Loucy (cell line): ENCODE results near the gene SPAG9.

Experiments
- H2AFZ ChIP-seq: fragments of 200-600 bp; sonication (generic); 2 replicates; pipeline ENCODE4 v1.6.0; 2016; ENCODE audit warnings: antibody characterized with exemption, mild to moderate bottlenecking, low read length, moderate library complexity
- H3F3A ChIP-seq: fragments of 200-600 bp; 2 replicates; pipeline ENCODE4 v1.6.0; 2016; ENCODE audit warnings: antibody characterized with exemption, low read depth, mild to moderate bottlenecking
- H3K27me3 ChIP-seq: fragments of 200-600 bp; sonication (generic); 2 replicates; pipeline ENCODE4 v1.6.1; 2014; ENCODE audit warnings: low read length, mild to moderate bottlenecking; ENCODE audit not compliant: insufficient read depth, poor library complexity, severe bottlenecking
- H3K36me3 ChIP-seq: fragments of 200-600 bp; sonication (generic); 2 replicates; pipeline ENCODE4 v1.6.1; 2016; ENCODE audit warnings: low read length; ENCODE audit not compliant: insufficient read depth
- H3K4me1 ChIP-seq: fragments of 200-600 bp; sonication (generic); 2 replicates; pipeline ENCODE4 v1.5.1; 2014; ENCODE audit warnings: low read length, mild to moderate bottlenecking; ENCODE audit not compliant: insufficient read depth, poor library complexity, severe bottlenecking
- H3K4me2 ChIP-seq: fragments of 200-600 bp; sonication (generic); 2 replicates; pipeline ENCODE4 v1.6.0; 2014; ENCODE audit warnings: antibody characterized with exemption, low read length, low read depth, mild to moderate bottlenecking; ENCODE audit not compliant: poor library complexity, severe bottlenecking
- H3K4me3 ChIP-seq: fragments of 200-600 bp; sonication (generic); 2 replicates; pipeline ENCODE4 v1.5.1; 2014; ENCODE audit warnings: low read length, mild to moderate bottlenecking, mixed read lengths; ENCODE audit not compliant: poor library complexity, severe bottlenecking
- H3K79me2 ChIP-seq: fragments of 200-600 bp; sonication (generic); 2 replicates; pipeline ENCODE4 v1.6.1; 2014; ENCODE audit warnings: low read length; ENCODE audit not compliant: insufficient read depth
- H3K9ac ChIP-seq: fragments of 200-600 bp; sonication (generic); 2 replicates; pipeline ENCODE4 v1.6.0; 2014; ENCODE audit warnings: mild to moderate bottlenecking, low read depth, low read length, moderate library complexity; ENCODE audit not compliant: poor library complexity, severe bottlenecking
- H3K9me2 ChIP-seq: fragments of 200-600 bp; sonication (generic); replicated peaks from 2 replicates; pipeline ENCODE4 v1.6.1; 2016; ENCODE audit warnings: low read depth, low read length, mixed read lengths
- H3K9me3 ChIP-seq: fragments of 200-600 bp; sonication (generic); 2 replicates; pipeline ENCODE4 v1.6.1; 2014; ENCODE audit warnings: mild to moderate bottlenecking, antibody characterized with exemption, low read length, low read depth; ENCODE audit not compliant: insufficient read depth
- H4K20me1 ChIP-seq: fragments of 200-600 bp; sonication (generic); 2 replicates; pipeline ENCODE4 v1.6.0; 2014; ENCODE audit warnings: antibody characterized with exemption, low read length, mild to moderate bottlenecking; ENCODE audit not compliant: insufficient read depth, poor library complexity, severe bottlenecking
- EZH2phosphoT487 ChIP-seq: fragments of 200-600 bp; IDR thresholded peaks from 2 replicates; pipeline ENCODE4 v1.6.1; 2018; ENCODE audit warnings: antibody characterized with exemption, mild to moderate bottlenecking, moderate library complexity, borderline replicate concordance
- TF ChIP-seq, protein P1 (sequence below): fragments of 200-600 bp; sonication (generic); conservative IDR thresholded peaks from 2 replicates; pipeline ENCODE4 v1.5.1; 2014; ENCODE audit warnings: mild to moderate bottlenecking, antibody characterized with exemption, low read length

SPAG9 gene

DNA sequence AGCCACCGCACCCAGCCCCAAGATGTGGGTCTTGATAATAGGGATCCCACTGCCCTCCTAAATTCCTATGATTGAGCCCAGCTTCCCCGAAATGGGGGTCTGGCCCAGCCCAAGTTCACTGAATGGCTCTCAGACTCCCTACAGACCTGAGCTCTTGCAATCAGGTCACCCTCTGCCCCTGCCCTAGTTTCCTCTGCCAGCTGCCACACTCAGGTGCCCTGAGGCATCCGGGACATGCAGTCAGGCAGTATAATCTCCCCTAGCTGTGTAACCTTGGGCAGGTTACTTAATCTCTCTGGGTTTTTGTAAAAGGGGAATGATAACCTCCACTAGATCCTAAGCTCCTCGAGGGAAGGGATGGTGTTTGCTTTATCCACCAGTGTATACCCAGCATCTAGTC lies 193.4 kb downstream of the SPAG9 start:
- no peaks in the 10 kb centered on the region for H3K36me3 ChIP-seq
- peaks cover 4% of the 10 kb centered on the region for H3K27me3 ChIP-seq
- TF ChIP-seq EZH2phosphoT487: no peak
- TF ChIP-seq, protein P1, sequence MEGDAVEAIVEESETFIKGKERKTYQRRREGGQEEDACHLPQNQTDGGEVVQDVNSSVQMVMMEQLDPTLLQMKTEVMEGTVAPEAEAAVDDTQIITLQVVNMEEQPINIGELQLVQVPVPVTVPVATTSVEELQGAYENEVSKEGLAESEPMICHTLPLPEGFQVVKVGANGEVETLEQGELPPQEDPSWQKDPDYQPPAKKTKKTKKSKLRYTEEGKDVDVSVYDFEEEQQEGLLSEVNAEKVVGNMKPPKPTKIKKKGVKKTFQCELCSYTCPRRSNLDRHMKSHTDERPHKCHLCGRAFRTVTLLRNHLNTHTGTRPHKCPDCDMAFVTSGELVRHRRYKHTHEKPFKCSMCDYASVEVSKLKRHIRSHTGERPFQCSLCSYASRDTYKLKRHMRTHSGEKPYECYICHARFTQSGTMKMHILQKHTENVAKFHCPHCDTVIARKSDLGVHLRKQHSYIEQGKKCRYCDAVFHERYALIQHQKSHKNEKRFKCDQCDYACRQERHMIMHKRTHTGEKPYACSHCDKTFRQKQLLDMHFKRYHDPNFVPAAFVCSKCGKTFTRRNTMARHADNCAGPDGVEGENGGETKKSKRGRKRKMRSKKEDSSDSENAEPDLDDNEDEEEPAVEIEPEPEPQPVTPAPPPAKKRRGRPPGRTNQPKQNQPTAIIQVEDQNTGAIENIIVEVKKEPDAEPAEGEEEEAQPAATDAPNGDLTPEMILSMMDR: no peak
- no peaks in the 10 kb centered on the region for H4K20me1 ChIP-seq
- no peak overlapping the region for H3K9ac ChIP-seq
- no peaks in the 10 kb centered on the region for H3K4me1 ChIP-seq
- no peaks in the 10 kb centered on the region for H3K79me2 ChIP-seq
- H3K9me3 ChIP-seq: no peaks in the 10 kb centered on the region
- no peaks in the 10 kb centered on the region for H3F3A ChIP-seq
- H3K4me2 ChIP-seq: no peak overlapping the region
- H3K9me2 ChIP-seq: no peaks in the 10 kb centered on the region
- no peak overlapping the region for H2AFZ ChIP-seq
- H3K4me3 ChIP-seq: no peak overlapping the region

DNA sequence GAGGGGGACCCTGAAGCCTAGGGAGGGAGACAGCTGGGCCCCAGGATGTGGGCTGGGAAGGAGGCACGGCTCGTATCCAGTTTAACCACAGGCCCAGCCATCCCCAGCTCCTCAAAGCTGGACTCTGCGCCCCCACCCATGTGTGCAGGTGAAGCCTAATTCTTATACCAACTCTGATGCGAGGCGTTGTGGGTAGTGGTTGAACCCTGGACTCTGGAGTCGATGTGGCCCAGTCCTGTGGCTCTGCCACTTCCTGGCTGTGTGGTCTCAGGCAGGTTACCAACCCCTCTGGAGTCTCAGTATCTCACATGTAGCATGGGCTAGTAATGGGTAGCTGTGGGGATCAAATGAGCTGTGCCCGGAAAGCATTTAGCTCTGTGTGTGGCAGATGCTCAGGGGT lies 194.1 kb downstream of the SPAG9 start:
- H3K27me3 ChIP-seq: peaks cover 4% of the 10 kb centered on the region
- H2AFZ ChIP-seq: no peak overlapping the region
- no peak overlapping the region for H3K9ac ChIP-seq
- H3K4me1 ChIP-seq: no peaks in the 10 kb centered on the region
- H3F3A ChIP-seq: no peaks in the 10 kb centered on the region
- no peaks in the 10 kb centered on the region for H3K36me3 ChIP-seq
- no peaks in the 10 kb centered on the region for H3K9me2 ChIP-seq
- H3K4me2 ChIP-seq: no peak overlapping the region
- TF ChIP-seq EZH2phosphoT487: no peak
- TF ChIP-seq, protein P1: no peak
- no peaks in the 10 kb centered on the region for H4K20me1 ChIP-seq
- H3K4me3 ChIP-seq: no peak overlapping the region
- no peaks in the 10 kb centered on the region for H3K9me3 ChIP-seq
- H3K79me2 ChIP-seq: no peaks in the 10 kb centered on the region

DNA sequence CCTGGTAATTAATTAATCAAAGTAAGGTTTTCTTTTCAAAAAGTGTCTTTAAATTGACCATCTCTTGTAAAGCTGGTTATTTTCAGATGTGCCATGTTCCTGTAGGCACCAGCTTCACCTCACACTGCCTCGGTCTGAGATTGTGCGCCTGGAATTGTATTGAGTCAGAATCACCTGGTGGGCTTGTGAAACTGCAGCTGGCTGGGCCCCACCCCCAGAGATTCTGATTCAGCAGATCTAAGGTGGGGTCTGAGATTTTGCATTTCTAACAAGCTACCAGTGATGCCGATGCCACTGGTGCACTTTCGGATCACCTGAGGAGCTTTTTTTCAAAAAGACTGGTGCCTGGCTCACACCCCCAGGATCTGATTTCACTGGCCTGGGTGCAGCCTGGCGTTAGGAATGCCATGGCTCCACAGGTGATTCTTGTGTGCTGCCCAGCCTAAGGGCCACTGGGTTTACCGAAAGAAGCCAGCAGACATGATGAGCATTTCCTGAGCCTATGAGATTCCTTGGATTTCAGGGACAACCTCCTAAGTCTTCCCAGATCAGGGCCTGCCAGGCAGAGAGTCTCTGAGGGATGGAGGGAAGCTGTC lies 195.3 kb downstream of the SPAG9 start:
- Histone ChIP-seq H3K9ac (no peak overlapping the region), H3K4me1 (no peaks in the 10 kb centered on the region), H3K79me2 (no peaks in the 10 kb centered on the region), H3K9me3 (no peaks in the 10 kb centered on the region), H3K4me2 (no peak overlapping the region), H2AFZ (no peak overlapping the region), H3F3A (no peaks in the 10 kb centered on the region), H3K36me3 (no peaks in the 10 kb centered on the region), H3K4me3 (no peak overlapping the region), H4K20me1 (no peaks in the 10 kb centered on the region), H3K27me3 (peaks cover 4% of the 10 kb centered on the region), H3K9me2 (no peaks in the 10 kb centered on the region)
- TF ChIP-seq EZH2phosphoT487: no peak
- TF ChIP-seq, protein P1: no peak
